ENCODE results near the gene ADRM1.

Gene ADRM1

DNA sequence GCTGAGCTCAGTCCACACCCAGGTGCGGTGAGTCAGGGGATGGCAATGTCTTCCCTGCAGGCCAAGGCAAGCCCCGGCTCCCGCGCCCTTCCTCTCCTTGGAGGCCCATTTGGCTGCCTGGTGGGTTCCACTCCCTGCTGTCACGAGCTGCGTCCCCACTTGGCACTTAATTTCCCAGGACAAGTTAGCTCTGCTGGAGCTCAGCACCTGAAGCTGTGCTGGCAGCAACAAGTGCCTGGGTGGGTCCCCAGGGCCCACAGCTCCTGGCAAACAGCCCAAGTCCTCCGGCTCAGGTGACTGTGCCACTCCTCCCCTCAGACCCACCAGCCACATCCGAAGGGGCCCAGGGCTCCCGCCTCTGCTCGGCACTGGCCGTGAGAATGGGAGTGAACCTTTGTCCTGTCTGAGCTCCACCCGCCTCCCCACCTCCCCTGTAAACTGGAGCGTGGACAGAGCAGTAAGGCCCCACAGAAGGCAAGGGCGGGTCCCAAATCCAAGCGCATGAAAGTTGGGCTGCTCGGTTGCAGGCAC lies 47.4 kb downstream of the ADRM1 start:
- H3K4me3 ChIP-seq (replicated peaks in 1 of 2; ENCODE audit: low read depth in 2 of 2, low read length in 2 of 2), result no peak overlapping the region
- peak in 1 of 2 donors; percentile 28 for DNase-seq (ENCODE audit: low read depth in 2 of 2)
- TF ChIP-seq, protein P1, sequence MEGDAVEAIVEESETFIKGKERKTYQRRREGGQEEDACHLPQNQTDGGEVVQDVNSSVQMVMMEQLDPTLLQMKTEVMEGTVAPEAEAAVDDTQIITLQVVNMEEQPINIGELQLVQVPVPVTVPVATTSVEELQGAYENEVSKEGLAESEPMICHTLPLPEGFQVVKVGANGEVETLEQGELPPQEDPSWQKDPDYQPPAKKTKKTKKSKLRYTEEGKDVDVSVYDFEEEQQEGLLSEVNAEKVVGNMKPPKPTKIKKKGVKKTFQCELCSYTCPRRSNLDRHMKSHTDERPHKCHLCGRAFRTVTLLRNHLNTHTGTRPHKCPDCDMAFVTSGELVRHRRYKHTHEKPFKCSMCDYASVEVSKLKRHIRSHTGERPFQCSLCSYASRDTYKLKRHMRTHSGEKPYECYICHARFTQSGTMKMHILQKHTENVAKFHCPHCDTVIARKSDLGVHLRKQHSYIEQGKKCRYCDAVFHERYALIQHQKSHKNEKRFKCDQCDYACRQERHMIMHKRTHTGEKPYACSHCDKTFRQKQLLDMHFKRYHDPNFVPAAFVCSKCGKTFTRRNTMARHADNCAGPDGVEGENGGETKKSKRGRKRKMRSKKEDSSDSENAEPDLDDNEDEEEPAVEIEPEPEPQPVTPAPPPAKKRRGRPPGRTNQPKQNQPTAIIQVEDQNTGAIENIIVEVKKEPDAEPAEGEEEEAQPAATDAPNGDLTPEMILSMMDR (IDR thresholded peaks at IDR 0.05; ENCODE audit: low read depth, low read length), result no peak

DNA sequence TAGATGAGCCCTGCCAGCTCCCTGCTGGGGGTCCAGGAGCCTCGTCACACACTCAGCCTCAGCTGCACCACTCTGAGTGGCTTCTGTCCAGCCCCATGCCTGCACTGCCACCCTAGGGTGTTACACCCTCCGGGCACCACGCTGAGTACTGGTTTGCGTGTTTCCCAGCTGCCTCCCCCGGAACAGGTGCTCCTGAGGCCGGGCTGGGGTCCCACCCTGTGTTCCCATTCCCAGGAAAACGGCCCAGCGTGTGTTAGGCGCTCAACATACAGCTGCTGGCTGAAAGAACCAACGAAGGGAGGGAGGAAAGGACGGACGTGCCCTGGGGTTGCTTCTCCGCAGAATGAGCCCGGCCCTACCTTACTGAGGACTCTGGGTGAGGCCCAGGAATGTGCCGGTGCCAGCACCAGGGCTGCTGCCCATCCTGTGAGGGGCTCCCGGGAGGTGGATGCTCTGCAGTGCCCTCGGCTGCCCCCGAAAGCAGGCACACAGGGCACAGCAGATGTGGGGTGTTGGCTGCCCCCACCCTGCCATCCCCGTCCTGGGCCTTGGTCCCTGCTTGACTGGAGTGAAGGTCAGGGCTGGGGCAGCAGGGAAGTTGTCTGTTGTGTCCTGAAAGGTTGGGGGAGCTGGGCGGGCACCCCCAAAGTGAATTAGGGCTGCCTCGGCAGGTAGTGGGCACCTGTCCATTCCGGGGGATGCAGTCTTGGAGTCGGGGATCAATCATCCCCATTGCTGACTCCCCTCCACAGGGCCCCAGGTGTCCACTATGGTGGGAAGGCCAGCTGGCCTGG lies 48.0 kb downstream of the ADRM1 start:
- TF ChIP-seq, protein P1 (IDR thresholded peaks at IDR 0.05; ENCODE audit: low read depth, low read length), result no peak

GRCh38 chr20:62351469-62352401 lies 48.9 kb downstream of the ADRM1 start:
- H3K4me3 ChIP-seq (replicated peaks in 1 of 2; ENCODE audit: low read depth in 2 of 2, low read length in 2 of 2), result no peak overlapping the region
- no peak for DNase-seq (ENCODE audit: low read depth in 2 of 2)
- TF ChIP-seq, protein P1 (IDR thresholded peaks at IDR 0.05; ENCODE audit: low read depth, low read length), result no peak

More for the DNA sequence above, 48.0 kb downstream of the ADRM1 start:
- no peak overlapping the region for H3K4me3 ChIP-seq (replicated peaks in 1 of 2; ENCODE audit: low read depth in 2 of 2, low read length in 2 of 2)
- no peak for DNase-seq (ENCODE audit: low read depth in 2 of 2)

DNA sequence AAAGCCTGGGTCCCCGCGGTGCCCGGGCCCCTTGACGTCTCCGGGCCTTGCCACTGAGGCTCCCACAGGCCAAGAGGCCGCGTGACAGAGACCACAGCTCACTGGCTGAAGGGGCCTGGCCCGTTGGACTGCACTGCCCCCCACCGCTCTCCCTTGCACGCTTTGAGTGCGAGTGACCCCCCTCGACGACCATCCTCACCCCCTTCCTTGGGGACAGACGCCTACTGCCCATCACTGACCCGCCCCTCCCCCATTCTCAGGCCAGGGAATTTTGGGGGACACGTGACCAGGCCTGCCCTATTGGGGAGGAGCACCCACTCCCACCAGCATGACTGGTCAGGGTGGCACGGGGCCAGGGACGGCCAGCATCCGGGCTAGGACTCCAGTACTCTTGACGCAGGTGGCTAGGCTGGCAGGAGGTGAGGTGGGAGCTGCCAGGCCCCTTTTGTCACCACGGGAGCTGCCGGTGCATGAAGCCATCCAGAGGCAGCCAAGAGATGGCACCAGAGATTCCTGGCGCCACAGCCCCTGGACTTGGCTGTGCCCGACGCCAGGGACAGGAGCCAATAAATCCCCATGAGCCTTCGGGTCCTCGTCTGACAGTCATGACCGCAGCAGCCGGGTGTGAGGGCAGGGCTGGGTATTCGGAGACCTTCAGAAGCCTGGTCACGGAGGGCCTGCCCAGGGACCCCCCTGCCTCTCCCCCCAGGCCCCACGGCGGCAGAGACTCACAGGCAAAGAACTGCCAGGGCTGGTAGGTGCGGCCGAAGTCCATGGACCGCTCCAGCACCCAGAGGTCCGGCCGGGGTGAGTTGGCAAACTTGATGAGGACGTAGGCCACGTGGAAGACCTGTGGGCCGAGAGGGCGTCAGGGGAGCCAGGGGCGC lies 49.8 kb downstream of the ADRM1 start:
- H3K4me3 ChIP-seq (replicated peaks in 1 of 2; ENCODE audit: low read depth in 2 of 2, low read length in 2 of 2), result no peak overlapping the region

DNA sequence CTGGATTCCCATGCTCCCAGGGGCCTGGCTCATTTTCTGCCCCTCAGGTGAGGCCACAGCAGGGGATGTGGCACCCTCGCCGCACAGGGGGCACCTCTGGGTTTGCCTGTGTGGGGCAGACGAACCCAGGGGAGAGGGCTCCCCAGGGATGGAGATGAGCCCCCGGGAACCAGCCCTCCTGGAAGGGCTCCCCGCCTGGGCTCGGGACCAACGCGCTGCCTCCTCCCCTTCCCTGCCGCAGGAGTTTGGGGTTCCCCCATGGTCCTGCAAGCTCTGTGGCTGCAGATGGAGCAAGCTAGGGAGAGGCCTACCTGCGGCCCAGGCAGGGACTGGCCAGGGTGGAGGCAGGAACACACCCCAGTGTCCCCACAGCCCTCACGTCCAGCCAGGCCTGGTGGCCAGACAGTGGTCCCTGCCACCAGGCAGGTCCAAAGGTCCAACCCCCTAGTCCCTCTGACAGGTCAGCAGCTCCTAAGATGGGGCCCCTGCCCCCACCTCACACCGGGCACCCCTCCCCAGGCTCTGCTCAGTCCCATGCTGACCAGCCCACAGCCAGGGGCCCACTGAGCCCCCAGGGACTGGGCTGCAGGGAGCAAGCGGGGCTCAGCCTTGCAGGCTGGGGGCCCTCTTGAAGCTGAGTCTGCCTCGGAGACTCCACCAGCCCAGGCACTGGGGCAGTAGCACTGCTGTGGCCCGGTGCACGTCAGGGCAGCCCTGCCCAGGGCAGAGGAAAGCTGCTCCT lies 50.7 kb downstream of the ADRM1 start:
- DNase-seq (ENCODE audit: low read depth in 2 of 2), result no peak
- no peak overlapping the region for H3K4me3 ChIP-seq (replicated peaks in 1 of 2; ENCODE audit: low read depth in 2 of 2, low read length in 2 of 2)
- TF ChIP-seq, protein P1 (IDR thresholded peaks at IDR 0.05; ENCODE audit: low read depth, low read length), result no peak

More for the DNA sequence above, 49.8 kb downstream of the ADRM1 start:
- peak in 1 of 2 donors; percentile 20 for DNase-seq (ENCODE audit: low read depth in 2 of 2)
- TF ChIP-seq, protein P1 (IDR thresholded peaks at IDR 0.05; ENCODE audit: low read depth, low read length), result no peak
